K562 (cell line): ENCODE measurements around the gene CAMK2G. TPM values are rescaled to one million over a fixed set of nuclear protein-coding genes. Genes with fewer than 3 reads are reported as not detected.
A peak's percentile ranks its signal among the peaks of the same experiment; 100 is the strongest.

Experiments
- BDP1 ChIP-seq: IDR thresholded peaks from 3 replicates; pipeline ENCODE4 v1.6.1; 2011; ENCODE audit not compliant: insufficient read length, insufficient read depth
- C11orf30 ChIP-seq: fragments of 450-650 bp; IDR thresholded peaks from 2 replicates; pipeline ENCODE4 v1.6.1; 2016; ENCODE audit warnings: low read depth, mild to moderate bottlenecking
- E2F3 ChIP-seq: fragments of 250-450 bp; sonication (Bioruptor Pico); IDR thresholded peaks from 2 replicates; pipeline ENCODE4 v1.4.0; 2020; ENCODE audit warnings: mild to moderate bottlenecking
- ETS1 ChIP-seq: conservative IDR thresholded peaks from 2 replicates; pipeline ENCODE4 v1.6.1; 2011; ENCODE audit warnings: low read depth, mild to moderate bottlenecking, low read length; ENCODE audit not compliant: control insufficient read depth
- HDAC2 ChIP-seq: fragments of 450-650 bp; IDR thresholded peaks from 2 replicates; pipeline ENCODE4 v1.6.1; 2016; ENCODE audit warnings: mild to moderate bottlenecking
- NR4A1 ChIP-seq, 2 experiments: fragments of 250-450 bp in 1 of 2; fragments of 450-650 bp in 1 of 2; sonication (Bioruptor Pico) in 1 of 2; IDR thresholded peaks; 2 replicates each; pipeline versions ENCODE4 v1.4.0 to v1.6.1; 2016 to 2020; ENCODE audit warnings: mild to moderate bottlenecking in 2 of 2, missing compliant biosample characterization in 1 of 2, missing genetic modification characterization in 1 of 2, moderate library complexity in 1 of 2
- PRPF4 ChIP-seq: fragments of 200-400 bp; formaldehyde crosslinking; IDR thresholded peaks from one replicate; pipeline ENCODE4 v1.6.1; 2017; ENCODE audit warnings: low read length, low read depth, mild to moderate bottlenecking; ENCODE audit not compliant: insufficient read depth, poor library complexity, severe bottlenecking
- RB1 ChIP-seq: fragments of 450-650 bp; IDR thresholded peaks from 2 replicates; pipeline ENCODE4 v1.6.1; 2017; ENCODE audit warnings: low read depth, mild to moderate bottlenecking
- SUPT5H ChIP-seq: fragments of 450-650 bp; IDR thresholded peaks from 2 replicates; pipeline ENCODE4 v1.6.1; 2016
- TOE1 ChIP-seq, 2 experiments: fragments of 450-650 bp in 1 of 2; sonication (generic) in 1 of 2; formaldehyde crosslinking in 1 of 2; IDR thresholded peaks; 2 replicates each; pipeline versions ENCODE4 v1.7.1 to v1.8.0; 2016 to 2022; ENCODE audit warnings: borderline replicate concordance in 2 of 2, mild to moderate bottlenecking in 2 of 2, antibody characterized with exemption in 1 of 2, inconsistent platforms in 1 of 2, low read depth in 1 of 2, missing genetic modification reagents in 1 of 2, moderate library complexity in 1 of 2
- USF2 ChIP-seq: sonication (generic); formaldehyde crosslinking; IDR thresholded peaks from 2 replicates; pipeline ENCODE4 v1.5.0; 2020; ENCODE audit warnings: missing genetic modification reagents
- ZBTB40 ChIP-seq, 2 experiments: fragments of 450-650 bp in 1 of 2; sonication (generic) in 1 of 2; formaldehyde crosslinking in 1 of 2; IDR thresholded peaks; 2 replicates each; pipeline versions ENCODE4 v1.7.1 to v1.9.0; 2016 to 2022; ENCODE audit warnings: inconsistent platforms in 1 of 2, mild to moderate bottlenecking in 1 of 2, missing genetic modification reagents in 1 of 2
- ZNF143 ChIP-seq: sonication (generic); formaldehyde crosslinking; IDR thresholded peaks from 2 replicates; pipeline ENCODE4 v1.9.0; 2022; ENCODE audit warnings: mild to moderate bottlenecking, missing genetic modification reagents
- ZNF280A ChIP-seq: fragments of 450-650 bp; IDR thresholded peaks from 2 replicates; pipeline ENCODE4 v1.6.1; 2018; ENCODE audit warnings: mild to moderate bottlenecking, low read depth; ENCODE audit not compliant: partially characterized antibody
- polyA plus RNA-seq, 8 experiments: library from polyadenylated mRNA; depleted of rRNA in 4 of 8; stranded (reverse) in 5 of 8; unstranded in 3 of 8; fragments of >200 nt; fragmentation: Nextera tagmentation in 2 of 8; fragmentation: Illumina TruSeq in 1 of 8; extraction: Ambion mirVana in 2 of 8; extraction: Trizol in 1 of 8; gene quantifications; 2 replicates each; pipeline versions ENCODE4 v1.2.1 to v1.2.3, GENCODE V29; 2011 to 2014; ENCODE audit warnings: inconsistent platforms in 1 of 8, missing spikeins in 1 of 8
- total RNA-seq, 7 experiments: library from RNA; depleted of rRNA in 6 of 7; stranded (reverse); fragments of >200 nt in 6 of 7; fragmentation: Illumina TruSeq in 2 of 7; extraction: Trizol in 2 of 7; gene quantifications; 2 replicates each; pipeline versions ENCODE4 v1.2.1 to v1.2.3, GENCODE V29; 2011 to 2021; ENCODE audit warnings: low replicate concordance in 1 of 7

The CAMK2G gene
- total and polyA plus RNA-seq, 9 of the 15 experiments (the other 6 are each of a cell fraction or from before 2014, with no cell fraction given), result 9.0 to 37.9 (median 32.6) TPM

GRCh38 chr10:73785211-73785720 is 89.1 kb downstream of the CAMK2G start, which contains the start of gene ZSWIM8 (continued):
- TF ChIP-seq NR4A1 (CRISPR knock-in tag; IDR thresholded peaks at IDR 0.05), result no peak
- no peak for TF ChIP-seq NR4A1 (tag; IDR thresholded peaks at IDR 0.05)
- peak; percentile 18; the same call in 1 of the 2 replicates for TF ChIP-seq E2F3 (CRISPR knock-in tag)
- TF ChIP-seq ZNF143 (CRISPR knock-in tag), result peak; percentile 93
- TF ChIP-seq ZBTB40 (IDR thresholded peaks at IDR 0.05), result peak; percentile 98
- no peak for TF ChIP-seq ZBTB40 (CRISPR knock-in tag; IDR thresholded peaks at IDR 0.05)
- no peak for TF ChIP-seq PRPF4
- TF ChIP-seq ETS1, result peak; percentile 96
- TF ChIP-seq BDP1, result no peak
- TF ChIP-seq RB1, result peak; percentile 86
- TF ChIP-seq ZNF280A, result no peak
- peak; percentile 69 for TF ChIP-seq SUPT5H
- TF ChIP-seq C11orf30, result peak; percentile 92
- peak; percentile 96 for TF ChIP-seq HDAC2
- TF ChIP-seq USF2 (CRISPR knock-in tag), result peak; percentile 74
- peak; percentile 79 for TF ChIP-seq TOE1 (IDR thresholded peaks at IDR 0.05; ENCODE audit: borderline replicate concordance)
- no peak for TF ChIP-seq TOE1 (CRISPR knock-in tag; IDR thresholded peaks at IDR 0.05; ENCODE audit: borderline replicate concordance, low read depth)
